Vagina (tissue), 2 donors: Measurements from ENCODE around the gene ACAP1.

Experiments
- CTCF ChIP-seq, 3 experiments: fragments of 450-650 bp in 2 of 3; fragments of 200-600 bp in 1 of 3; sonication (generic) in 1 of 3; IDR thresholded peaks; one replicate each; pipeline ENCODE4 v1.5.1; 2017 to 2019; ENCODE audit warnings: antibody characterized with exemption in 3 of 3, mild to moderate bottlenecking in 2 of 3, moderate library complexity in 2 of 3
- POLR2AphosphoS5 ChIP-seq, 2 donors: sonication (generic); formaldehyde crosslinking; IDR thresholded peaks; one replicate each; pipeline ENCODE4 v1.9.0; 2017; ENCODE audit warnings: antibody characterized with exemption in 2 of 2, mild to moderate bottlenecking in 2 of 2, low read depth in 1 of 2; ENCODE audit not compliant: insufficient read depth in 1 of 2

GRCh38 chr17:7348478-7349242 is 12.3 kb downstream of the ACAP1 start:
- TF ChIP-seq POLR2AphosphoS5 (IDR thresholded peaks at IDR 0.05; ENCODE audit: insufficient read depth in 1 of 2, low read depth in 1 of 2) (no peak), CTCF (IDR thresholded peaks at IDR 0.05) (no peak)
